Panc1 (cell line): ENCODE measurements around the gene UBAC2. TPM values are rescaled to one million over a fixed set of nuclear protein-coding genes. Genes with fewer than 3 reads are reported as not detected.

Experiments used
- ATAC-seq: fragments of 200-7000 bp; cut with Tn5 transposase; 2 replicates; pipeline ENCODE4 v1.9.1; 2020; ENCODE audit warnings: mild to moderate bottlenecking, moderate library complexity
- BruUV-seq: library from RNA; stranded (reverse); fragments of 400-500 nt; replicated peaks from 2 replicates; lab custom pipeline; 2021; lab: Mats Ljungman, UMichigan
- CTCF ChIA-PET: fragments of 300-600 bp; sonication (Branson Sonifier 250); formaldehyde crosslinking; loops from one replicate; lab custom pipeline; 2022; ENCODE audit warnings: antibody characterized with exemption; lab: Charles Lee
- POLR2A ChIA-PET: fragments of 300-600 bp; sonication (Branson Sonifier 250); formaldehyde crosslinking; loops from one replicate; lab custom pipeline; 2022; ENCODE audit warnings: antibody characterized with exemption; lab: Charles Lee
- DNase-seq: peaks from one replicate; pipeline ENCODE4 v3.0.0-alpha.2; 2010; ENCODE audit warnings: low read depth, low spot score
- H3K27ac ChIP-seq: 2 replicates; pipeline ENCODE4 v1.5.1; 2011; ENCODE audit warnings: mild to moderate bottlenecking, low read length, inconsistent platforms
- H3K27me3 ChIP-seq: fragments of 200-500 bp; sonication (Bioruptor generic); 2 replicates; pipeline ENCODE4 v1.6.0; 2014; ENCODE audit warnings: low read length, inconsistent platforms; ENCODE audit not compliant: control insufficient read depth, insufficient read depth
- H3K36me3 ChIP-seq: fragments of 200-500 bp; sonication (Bioruptor generic); 2 replicates; pipeline ENCODE4 v1.5.1; 2014; ENCODE audit warnings: inconsistent platforms, mild to moderate bottlenecking, low read length, moderate library complexity; ENCODE audit not compliant: control insufficient read depth, insufficient read depth
- H3K4me1 ChIP-seq: 2 replicates; pipeline ENCODE4 v1.5.1; 2011; ENCODE audit warnings: inconsistent platforms, mild to moderate bottlenecking, low read length, moderate library complexity; ENCODE audit not compliant: control insufficient read depth, insufficient read depth
- H3K4me3 ChIP-seq, 2 experiments: 2 replicates each; pipeline ENCODE4 v1.5.1; 2011 to 2012; ENCODE audit warnings: low read depth in 2 of 2, low read length in 2 of 2, mild to moderate bottlenecking in 2 of 2, inconsistent platforms in 1 of 2, moderate library complexity in 1 of 2
- H3K9me3 ChIP-seq: fragments of 200-500 bp; sonication (Bioruptor generic); 2 replicates; pipeline ENCODE4 v1.5.1; 2014; ENCODE audit warnings: low read depth, mild to moderate bottlenecking, inconsistent platforms, low read length, moderate library complexity; ENCODE audit not compliant: control insufficient read depth, insufficient read depth
- CTCF ChIP-seq: fragments of 450-650 bp; IDR thresholded peaks from 2 replicates; pipeline ENCODE4 v1.5.1; 2017; ENCODE audit warnings: mild to moderate bottlenecking
- POLR2AphosphoS5 ChIP-seq: IDR thresholded peaks from 2 replicates; pipeline ENCODE4 v1.6.1; 2012; ENCODE audit warnings: mild to moderate bottlenecking, low read depth, low read length, moderate library complexity
- SIN3A ChIP-seq: IDR thresholded peaks from 2 replicates; pipeline ENCODE4 v1.6.1; 2012; ENCODE audit warnings: low read depth, mild to moderate bottlenecking, low read length, moderate library complexity, borderline replicate concordance; ENCODE audit not compliant: insufficient read depth
- TCF7L2 ChIP-seq: IDR thresholded peaks from 2 replicates; pipeline ENCODE4 v1.6.1; 2011; ENCODE audit warnings: mild to moderate bottlenecking, low read depth, low read length, inconsistent platforms
- in situ Hi-C: cut with HindIII; loops from 2 replicates; pipeline ENCODE4 v1.10.0; 2016; ENCODE audit warnings: low sequenced_read_pairs, low pct_unique_long_range_greater_than_20kb
- intact Hi-C: fragments of 100-400 bp; cut with micrococcal nuclease; formaldehyde crosslinking; loops from one replicate; pipeline ENCODE4 v1.10.0; 2022; ENCODE audit not compliant: unreplicated experiment
- total RNA-seq: library from RNA; stranded (reverse); gene quantifications from one replicate; pipeline ENCODE4 v1.2.1, GENCODE V29; 2021; ENCODE audit not compliant: unreplicated experiment
- TF ChIP-seq, protein P1 (sequence below), 2 experiments: IDR thresholded peaks; 2 replicates each; pipeline ENCODE4 v1.6.1; 2011 to 2012; ENCODE audit warnings: low read depth in 2 of 2, control low read depth in 1 of 2, low read length in 1 of 2, mild to moderate bottlenecking in 1 of 2, moderate library complexity in 1 of 2; ENCODE audit not compliant: insufficient read depth in 1 of 2

The UBAC2 gene
- total RNA-seq, 1 experiment from 2014 or later: 40.8 TPM

DNA sequence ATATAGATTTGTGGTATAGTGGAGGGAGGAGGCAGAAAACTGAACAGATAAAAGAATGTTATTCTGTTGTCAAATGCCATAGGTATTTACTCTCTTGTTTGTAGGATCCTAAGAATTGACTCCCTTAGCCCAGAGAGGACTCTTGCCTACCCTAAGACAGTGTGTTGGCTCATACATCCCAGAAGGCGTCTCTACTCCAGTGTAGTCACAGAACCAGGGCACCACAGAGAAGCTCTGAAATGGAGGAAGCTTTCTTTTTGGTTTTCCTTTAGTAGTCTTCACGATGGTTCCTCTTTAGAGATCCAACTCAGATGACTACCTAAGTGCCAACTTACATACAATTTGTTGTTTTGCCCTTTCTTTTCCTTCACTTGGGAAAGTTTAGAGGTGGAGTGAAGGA lies 92.5 kb downstream of the UBAC2 start:
- Histone ChIP-seq H3K36me3 (no peaks in the 10 kb centered on the region), H3K9me3 (no peaks in the 10 kb centered on the region), H3K27me3 (no peaks in the 10 kb centered on the region), H3K4me1 (no peaks in the 10 kb centered on the region), H3K4me3 (no peak overlapping the region), H3K27ac (no peak overlapping the region)
- intact Hi-C loops (no loop called here), in situ Hi-C loops (no loop called here)
- POLR2A ChIA-PET: no interaction called here
- DNase-seq (no peak), ATAC-seq (no peak)
- CTCF ChIA-PET: no interaction called here
- TF ChIP-seq POLR2AphosphoS5 (no peak), SIN3A (no peak), TCF7L2 (no peak), CTCF (no peak)
- TF ChIP-seq, protein P1, sequence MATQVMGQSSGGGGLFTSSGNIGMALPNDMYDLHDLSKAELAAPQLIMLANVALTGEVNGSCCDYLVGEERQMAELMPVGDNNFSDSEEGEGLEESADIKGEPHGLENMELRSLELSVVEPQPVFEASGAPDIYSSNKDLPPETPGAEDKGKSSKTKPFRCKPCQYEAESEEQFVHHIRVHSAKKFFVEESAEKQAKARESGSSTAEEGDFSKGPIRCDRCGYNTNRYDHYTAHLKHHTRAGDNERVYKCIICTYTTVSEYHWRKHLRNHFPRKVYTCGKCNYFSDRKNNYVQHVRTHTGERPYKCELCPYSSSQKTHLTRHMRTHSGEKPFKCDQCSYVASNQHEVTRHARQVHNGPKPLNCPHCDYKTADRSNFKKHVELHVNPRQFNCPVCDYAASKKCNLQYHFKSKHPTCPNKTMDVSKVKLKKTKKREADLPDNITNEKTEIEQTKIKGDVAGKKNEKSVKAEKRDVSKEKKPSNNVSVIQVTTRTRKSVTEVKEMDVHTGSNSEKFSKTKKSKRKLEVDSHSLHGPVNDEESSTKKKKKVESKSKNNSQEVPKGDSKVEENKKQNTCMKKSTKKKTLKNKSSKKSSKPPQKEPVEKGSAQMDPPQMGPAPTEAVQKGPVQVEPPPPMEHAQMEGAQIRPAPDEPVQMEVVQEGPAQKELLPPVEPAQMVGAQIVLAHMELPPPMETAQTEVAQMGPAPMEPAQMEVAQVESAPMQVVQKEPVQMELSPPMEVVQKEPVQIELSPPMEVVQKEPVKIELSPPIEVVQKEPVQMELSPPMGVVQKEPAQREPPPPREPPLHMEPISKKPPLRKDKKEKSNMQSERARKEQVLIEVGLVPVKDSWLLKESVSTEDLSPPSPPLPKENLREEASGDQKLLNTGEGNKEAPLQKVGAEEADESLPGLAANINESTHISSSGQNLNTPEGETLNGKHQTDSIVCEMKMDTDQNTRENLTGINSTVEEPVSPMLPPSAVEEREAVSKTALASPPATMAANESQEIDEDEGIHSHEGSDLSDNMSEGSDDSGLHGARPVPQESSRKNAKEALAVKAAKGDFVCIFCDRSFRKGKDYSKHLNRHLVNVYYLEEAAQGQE (IDR thresholded peaks at IDR 0.05; ENCODE audit: insufficient read depth in 1 of 2, low read depth in 2 of 2, low read length in 1 of 2): no peak
- BruUV-seq: no TSS peak

GRCh38 chr13:99294198-99294597 lies 93.5 kb downstream of the UBAC2 start:
- Histone ChIP-seq H3K4me3 (no peak overlapping the region), H3K4me1 (no peaks in the 10 kb centered on the region), H3K9me3 (no peaks in the 10 kb centered on the region), H3K36me3 (no peaks in the 10 kb centered on the region), H3K27me3 (no peaks in the 10 kb centered on the region), H3K27ac (no peak overlapping the region)
- ATAC-seq: no peak
- ChIA-PET POLR2A (no interaction called here), CTCF (no interaction called here)
- no peak for DNase-seq
- no TSS peak for BruUV-seq
- in situ Hi-C loops: no loop called here
- TF ChIP-seq POLR2AphosphoS5 (no peak), TCF7L2 (no peak), SIN3A (no peak), CTCF (no peak)
- TF ChIP-seq, protein P1 (IDR thresholded peaks at IDR 0.05; ENCODE audit: insufficient read depth in 1 of 2, low read depth in 2 of 2, low read length in 1 of 2): no peak
- intact Hi-C loops: no loop called here
